Skeletal muscle tissue (tissue), 4 donors: Measurements from ENCODE around the gene CDC25A. TPM values are rescaled to one million over a fixed set of nuclear protein-coding genes. Genes with fewer than 3 reads are reported as not detected.
A peak's percentile ranks its signal among the peaks of the same experiment; 100 is the strongest.

ENCODE experiments used
- H3K27ac ChIP-seq: one replicate; pipeline ENCODE4 v1.7.0; 2013; ENCODE audit warnings: mild to moderate bottlenecking, low read depth, low read length, inconsistent platforms
- H3K27me3 ChIP-seq, 3 donors: one replicate each; pipeline ENCODE4 v1.7.0; 2013; ENCODE audit warnings: low read length in 3 of 3; ENCODE audit not compliant: control insufficient read depth in 3 of 3, insufficient read depth in 3 of 3
- H3K36me3 ChIP-seq, 3 donors: one replicate each; pipeline ENCODE4 v1.7.0; 2013; ENCODE audit warnings: low read length in 3 of 3; ENCODE audit not compliant: control insufficient read depth in 3 of 3, insufficient read depth in 3 of 3
- H3K4me1 ChIP-seq, 3 donors: one replicate each; pipeline ENCODE4 v1.7.0; 2013; ENCODE audit warnings: low read length in 3 of 3, mild to moderate bottlenecking in 3 of 3; ENCODE audit not compliant: control insufficient read depth in 3 of 3, insufficient read depth in 3 of 3
- H3K4me3 ChIP-seq, 3 donors: one replicate each; pipeline ENCODE4 v1.7.0; 2013; ENCODE audit warnings: low read length in 3 of 3
- H3K9ac ChIP-seq, 3 donors: one replicate each; pipeline ENCODE4 v1.7.0; 2013; ENCODE audit warnings: low read length in 3 of 3, mild to moderate bottlenecking in 3 of 3, moderate library complexity in 2 of 3, low read depth in 1 of 3
- H3K9me3 ChIP-seq, 3 donors: one replicate each; pipeline ENCODE4 v1.7.0; 2013; ENCODE audit warnings: low read length in 3 of 3; ENCODE audit not compliant: control insufficient read depth in 3 of 3
- total RNA-seq: library from RNA; depleted of rRNA; stranded (reverse); fragments of >200 nt; gene quantifications from one replicate; pipeline ENCODE4 v1.2.3, GENCODE V29; 2014
- donor health status: Osteomylitis.

The CDC25A gene
- total RNA-seq, 1 donor from 2014 or later = 3.7 TPM

DNA sequence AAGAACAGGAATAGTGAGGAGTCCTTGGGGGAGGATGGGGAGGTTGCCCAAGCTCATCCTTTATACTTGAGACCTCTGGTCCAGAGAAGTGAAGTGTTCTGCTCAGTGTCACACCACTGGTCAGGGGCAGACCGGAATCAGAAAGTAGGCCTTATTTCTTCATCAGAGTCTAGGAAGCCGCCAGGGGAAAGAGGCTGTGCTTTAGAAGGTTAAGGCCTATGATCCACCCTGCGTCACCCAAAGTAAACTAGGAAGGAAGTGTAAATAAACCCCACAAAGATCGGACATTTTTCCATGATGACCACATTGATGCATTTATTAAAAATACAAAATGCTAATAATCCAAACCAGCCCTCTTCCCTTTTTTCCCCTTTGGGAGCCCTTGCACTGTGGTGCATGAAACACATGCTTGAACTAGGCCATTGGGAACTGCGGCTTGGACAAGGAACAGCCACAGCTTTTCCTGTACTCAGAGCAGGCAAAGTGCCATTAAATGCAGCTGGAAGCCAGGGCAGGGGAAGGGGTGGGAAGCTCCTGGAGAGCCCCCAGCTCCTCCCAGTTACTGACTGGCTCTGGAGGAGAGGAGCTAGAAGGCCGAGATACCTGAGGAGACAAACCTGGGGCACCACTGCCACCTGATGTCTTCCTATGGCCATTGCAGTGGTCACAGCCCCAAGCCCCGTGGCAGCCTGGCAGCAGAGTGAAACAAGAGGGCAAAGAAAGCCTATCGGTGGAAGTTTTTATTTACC lies 37.0 kb downstream of the CDC25A start:
- Histone ChIP-seq H3K4me3 (peak overlapping the region in 1 of 3 donors; percentile 6), H3K27me3 (no peaks in the 10 kb centered on the region), H3K4me1 (peaks cover 3 to 16% (median 14%) of the 10 kb centered on the region in 3 donors), H3K27ac (peak overlapping the region; percentile 42), H3K36me3 (no peaks in the 10 kb centered on the region), H3K9ac (peak overlapping the region in 1 of 3 donors; percentile 64), H3K9me3 (no peaks in the 10 kb centered on the region)

DNA sequence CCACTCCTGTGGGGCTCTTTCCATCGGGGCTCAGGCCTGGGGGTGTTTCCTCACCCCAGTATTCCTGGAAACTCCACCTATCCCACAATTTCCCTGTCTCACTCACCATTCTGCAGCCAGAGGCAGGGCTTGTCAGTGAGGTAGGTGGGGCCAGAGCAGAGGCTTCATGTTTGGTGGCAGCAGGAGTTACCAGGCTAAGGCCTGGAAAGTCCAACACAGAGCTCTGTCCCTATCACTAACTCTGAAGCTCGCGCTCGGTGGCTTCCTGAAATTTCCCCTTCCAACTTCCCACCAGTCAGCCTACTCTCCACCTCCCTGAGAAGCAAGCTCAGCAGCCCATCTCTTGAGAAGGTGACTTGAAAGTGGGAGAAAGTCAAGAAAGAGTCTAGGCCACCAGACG lies 44.2 kb downstream of the CDC25A start:
- H3K36me3 ChIP-seq = no peaks in the 10 kb centered on the region
- H3K27ac ChIP-seq = no peak overlapping the region
- H3K9me3 ChIP-seq = no peaks in the 10 kb centered on the region
- peaks cover 0 to 6% (median 0%) of the 10 kb centered on the region in 3 donors for H3K4me1 ChIP-seq
- no peak overlapping the region for H3K4me3 ChIP-seq
- peak overlapping the region in 1 of 3 donors; percentile 16 for H3K9ac ChIP-seq
- H3K27me3 ChIP-seq = no peaks in the 10 kb centered on the region

- peaks cover 0 to 6% (median 0%) of the 10 kb centered on the region in 3 donors for H3K4me1 ChIP-seq
- H3K27ac ChIP-seq = no peak overlapping the region
- H3K4me3 ChIP-seq = no peak overlapping the region
- no peaks in the 10 kb centered on the region for H3K36me3 ChIP-seq
- H3K9me3 ChIP-seq = no peaks in the 10 kb centered on the region
- no peak overlapping the region for H3K9ac ChIP-seq
- no peaks in the 10 kb centered on the region for H3K27me3 ChIP-seq
Observed at GRCh38 chr3:48143567-48143966, 44.6 kb downstream of the CDC25A start.

DNA sequence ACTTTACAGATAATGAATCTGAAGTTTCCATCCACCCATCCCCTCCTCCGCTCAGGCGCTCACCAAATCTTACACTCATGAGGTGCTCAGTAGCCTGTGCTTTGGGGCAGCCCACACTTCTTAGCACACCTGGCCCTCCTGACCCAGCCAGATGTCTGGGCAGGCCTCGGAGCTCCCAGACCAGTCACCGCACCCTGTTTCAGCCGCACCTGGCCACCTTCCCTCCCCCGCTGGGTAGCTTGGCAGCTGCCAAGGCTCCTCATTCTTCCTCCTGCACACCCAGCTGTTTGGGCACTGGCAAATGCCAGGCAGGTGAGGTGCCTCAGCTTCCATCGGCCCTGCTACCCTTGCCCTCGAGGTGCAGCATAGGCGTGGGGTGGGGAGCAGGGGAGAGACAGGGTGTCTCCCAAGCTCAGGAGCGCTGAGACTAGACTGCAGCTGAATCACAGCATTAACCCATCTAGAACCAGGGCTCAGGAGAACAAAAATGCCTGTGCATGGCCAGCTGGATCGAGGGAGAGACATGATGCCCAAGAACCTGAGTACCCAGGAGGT lies 45.8 kb downstream of the CDC25A start:
- Histone ChIP-seq H3K27me3 (no peaks in the 10 kb centered on the region), H3K9me3 (no peaks in the 10 kb centered on the region), H3K36me3 (no peaks in the 10 kb centered on the region), H3K9ac (no peak overlapping the region), H3K4me3 (no peak overlapping the region), H3K27ac (no peak overlapping the region), H3K4me1 (peaks cover 0 to 6% (median 0%) of the 10 kb centered on the region in 3 donors)

- Histone ChIP-seq H3K9ac (no peak overlapping the region), H3K4me3 (no peak overlapping the region), H3K9me3 (no peaks in the 10 kb centered on the region), H3K36me3 (no peaks in the 10 kb centered on the region), H3K4me1 (peaks cover 0 to 6% (median 0%) of the 10 kb centered on the region in 3 donors), H3K27ac (no peak overlapping the region), H3K27me3 (no peaks in the 10 kb centered on the region)
Observed at GRCh38 chr3:48141604-48142137, 46.5 kb downstream of the CDC25A start.

DNA sequence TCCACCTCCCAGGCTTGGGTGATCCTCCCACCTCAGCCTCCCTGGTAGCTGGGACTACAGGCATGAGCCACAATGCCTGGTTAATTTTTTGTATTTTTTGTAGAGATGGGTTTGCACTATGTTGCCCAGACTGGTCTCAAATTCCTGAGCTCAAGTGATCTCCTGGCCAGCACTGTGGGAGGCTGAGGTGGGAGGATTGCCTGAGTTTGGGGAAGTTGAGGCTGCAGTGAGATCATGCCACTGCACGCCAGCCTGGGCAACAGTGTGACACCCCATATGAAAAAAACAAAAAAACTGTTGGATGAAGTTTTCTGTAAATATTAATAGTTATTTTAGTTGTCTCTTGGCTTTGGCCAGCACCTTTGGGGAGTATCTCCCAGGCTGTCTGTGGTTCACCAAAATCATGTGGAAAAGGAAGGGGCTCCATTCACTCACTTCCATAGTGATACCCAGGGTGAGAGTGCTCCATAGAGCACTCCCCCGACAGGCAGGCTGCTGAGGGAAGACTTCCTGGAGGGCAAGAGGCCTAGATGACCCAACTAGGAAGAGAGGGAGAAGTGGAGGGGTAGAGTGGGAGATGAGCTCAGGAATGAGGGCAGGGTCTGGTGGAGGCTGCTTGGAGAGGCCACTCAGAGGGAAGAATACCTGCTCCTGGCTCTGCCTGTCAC lies 47.1 kb downstream of the CDC25A start:
- Histone ChIP-seq H3K9me3 (no peaks in the 10 kb centered on the region), H3K27ac (no peak overlapping the region), H3K4me3 (no peak overlapping the region), H3K27me3 (no peaks in the 10 kb centered on the region), H3K4me1 (peaks cover 0 to 6% (median 0%) of the 10 kb centered on the region in 3 donors), H3K36me3 (no peaks in the 10 kb centered on the region), H3K9ac (no peak overlapping the region)

GRCh38 chr3:48140336-48140757 lies 47.9 kb downstream of the CDC25A start:
- H3K27ac ChIP-seq = no peak overlapping the region
- H3K9ac ChIP-seq = peak overlapping the region in 1 of 3 donors; percentile 17
- no peaks in the 10 kb centered on the region for H3K27me3 ChIP-seq
- no peaks in the 10 kb centered on the region for H3K9me3 ChIP-seq
- H3K36me3 ChIP-seq = no peaks in the 10 kb centered on the region
- peaks cover 0 to 6% (median 0%) of the 10 kb centered on the region in 3 donors for H3K4me1 ChIP-seq
- H3K4me3 ChIP-seq = peak overlapping the region in 1 of 3 donors; percentile 31

GRCh38 chr3:48137425-48137999 lies 50.7 kb downstream of the CDC25A start:
- Histone ChIP-seq H3K4me3 (no peak overlapping the region), H3K4me1 (peaks cover 0 to 6% (median 0%) of the 10 kb centered on the region in 3 donors), H3K9me3 (no peaks in the 10 kb centered on the region), H3K27me3 (no peaks in the 10 kb centered on the region), H3K9ac (no peak overlapping the region), H3K27ac (no peak overlapping the region), H3K36me3 (no peaks in the 10 kb centered on the region)

DNA sequence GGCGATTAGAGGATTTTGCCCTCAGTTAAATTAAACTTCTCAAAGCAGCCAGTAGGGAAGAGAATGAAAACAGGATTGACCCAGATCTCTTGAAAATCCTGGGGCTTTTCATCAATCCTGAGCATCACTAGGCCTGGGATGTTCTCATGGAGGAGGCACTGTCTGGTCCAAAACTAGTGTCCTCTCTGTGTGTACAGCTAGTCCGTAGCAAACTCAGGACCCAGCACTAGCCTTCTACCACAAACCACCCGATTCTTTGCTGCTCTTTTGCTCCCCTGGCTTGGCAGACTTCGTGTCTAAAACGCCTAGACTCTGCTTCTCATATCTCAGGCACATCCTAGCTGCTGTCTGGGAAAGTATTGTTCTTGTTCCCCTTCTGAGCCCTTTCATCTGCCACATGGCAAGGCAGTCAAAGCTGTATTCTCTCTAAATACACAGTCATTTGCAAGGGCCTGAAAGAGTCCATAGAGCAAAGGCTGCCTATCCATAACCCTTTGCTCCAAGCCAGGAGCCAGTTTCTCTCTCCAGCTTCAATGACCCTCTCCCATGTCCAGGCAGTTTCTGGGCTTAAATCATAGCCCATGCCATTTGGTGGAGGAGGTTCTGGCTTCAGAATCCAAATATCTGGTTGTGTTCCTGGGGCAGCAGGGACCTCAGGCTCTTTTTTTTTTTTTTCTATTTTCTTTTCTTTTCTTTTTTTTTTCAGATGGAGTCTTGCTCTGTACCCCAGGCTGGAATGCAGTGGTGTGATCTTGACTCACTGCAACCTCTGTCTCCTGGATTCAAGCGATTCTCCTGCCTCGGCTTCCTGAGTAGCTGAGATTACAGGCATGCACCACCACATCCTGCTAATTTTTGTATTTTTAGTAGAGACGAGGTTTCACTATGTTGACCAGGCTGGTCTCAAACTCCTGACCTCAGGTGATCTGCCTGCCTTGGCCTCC lies 52.4 kb downstream of the CDC25A start:
- Histone ChIP-seq H3K4me3 (no peak overlapping the region), H3K27me3 (no peaks in the 10 kb centered on the region), H3K4me1 (peaks cover 5 to 8% (median 5%) of the 10 kb centered on the region in 3 donors), H3K9ac (no peak overlapping the region), H3K9me3 (no peaks in the 10 kb centered on the region), H3K27ac (no peak overlapping the region), H3K36me3 (no peaks in the 10 kb centered on the region)
